Inferior parietal cortex (tissue), 1 donor: ENCODE results near the gene ZNF638.

Experiments
- DNase-seq: peaks from one replicate; pipeline ENCODE4 v3.0.0-alpha.2; 2016; ENCODE audit errors: extremely low spot score

ZNF638 gene

GRCh38 chr2:71456617-71457016, 125.0 kb downstream of the ZNF638 start:
- DNase-seq = no peak

GRCh38 chr2:71457123-71457915, 125.7 kb downstream of the ZNF638 start:
- no peak for DNase-seq

- no peak for DNase-seq
These were observed 126.3 kb downstream of the ZNF638 start for GRCh38 chr2:71457923-71458322.

GRCh38 chr2:71458413-71459083, 127.0 kb downstream of the ZNF638 start:
- DNase-seq = no peak

GRCh38 chr2:71459084-71459431, 127.5 kb downstream of the ZNF638 start:
- DNase-seq = no peak

- DNase-seq = no peak
These were observed 128.5 kb downstream of the ZNF638 start for GRCh38 chr2:71460056-71460455.

GRCh38 chr2:71460595-71461303, 129.2 kb downstream of the ZNF638 start:
- DNase-seq = peak; percentile 44

GRCh38 chr2:71461304-71461671, 129.7 kb downstream of the ZNF638 start:
- no peak for DNase-seq

GRCh38 chr2:71462056-71462605, 130.5 kb downstream of the ZNF638 start:
- DNase-seq = no peak

GRCh38 chr2:71462641-71463341, 131.2 kb downstream of the ZNF638 start:
- no peak for DNase-seq

GRCh38 chr2:71463342-71463654, 131.7 kb downstream of the ZNF638 start:
- DNase-seq = no peak

- no peak for DNase-seq
These were observed 132.8 kb downstream of the ZNF638 start for GRCh38 chr2:71464389-71464788.

- no peak for DNase-seq
These were observed 133.8 kb downstream of the ZNF638 start for GRCh38 chr2:71465356-71465755.

- no peak for DNase-seq
These were observed 134.3 kb downstream of the ZNF638 start for GRCh38 chr2:71465961-71466300.

GRCh38 chr2:71466301-71467179, 135.0 kb downstream of the ZNF638 start:
- no peak for DNase-seq

GRCh38 chr2:71467180-71467815, 135.7 kb downstream of the ZNF638 start:
- no peak for DNase-seq

GRCh38 chr2:71468279-71469015, 136.9 kb downstream of the ZNF638 start:
- no peak for DNase-seq

GRCh38 chr2:71469403-71470398, 138.1 kb downstream of the ZNF638 start:
- no peak for DNase-seq

GRCh38 chr2:71471276-71471675, 139.7 kb downstream of the ZNF638 start:
- no peak for DNase-seq
